ENCODE measurements around the gene PFKP.

- TF ChIP-seq POLR2AphosphoS5 (IDR thresholded peaks at IDR 0.05; ENCODE audit: low read depth, low read length): no peak
- no peak; the same call in 1 of the 2 replicates for TF ChIP-seq POLR2A (IDR thresholded peaks at IDR 0.05; ENCODE audit: low read depth, low read length)
- TF ChIP-seq TAF1 (IDR thresholded peaks at IDR 0.05; ENCODE audit: low read depth, low read length): no peak
- no peak for TF ChIP-seq SPI1 (IDR thresholded peaks at IDR 0.05; ENCODE audit: low read depth, low read length)
- no peak for TF ChIP-seq PAX5 (IDR thresholded peaks at IDR 0.05; ENCODE audit: insufficient read depth, low read length, severe bottlenecking)
- no peak for TF ChIP-seq POU2F2 (IDR thresholded peaks at IDR 0.05; ENCODE audit: low read depth, low read length)
Observed at GRCh38 chr10:3076138-3076537, 8.8 kb downstream of the PFKP start.

Measured in GM12891 (cell line).